ENCODE results near the gene PIN1.

PIN1 gene

GRCh38 chr19:9865732-9866501, 30.8 kb downstream of the PIN1 start:
- in situ Hi-C loops (cut with HindIII; ENCODE audit: low sequenced_read_pairs), result no loop called here
- no peak overlapping the region for H3K4me3 ChIP-seq (ENCODE audit: low read depth, low read length)
- DNase-seq (ENCODE audit: low read depth, low spot score), result no peak
- TF ChIP-seq CTCF (IDR thresholded peaks at IDR 0.05; ENCODE audit: low read depth, low read length), result no peak

GRCh38 chr19:9868983-9869617, 34.0 kb downstream of the PIN1 start:
- TF ChIP-seq CTCF (IDR thresholded peaks at IDR 0.05; ENCODE audit: low read depth, low read length), result no peak
- no peak overlapping the region for H3K4me3 ChIP-seq (ENCODE audit: low read depth, low read length)
- in situ Hi-C loops (cut with HindIII; ENCODE audit: low sequenced_read_pairs), result no loop called here
- no peak for DNase-seq (ENCODE audit: low read depth, low spot score)

GRCh38 chr19:9871626-9872338, 36.7 kb downstream of the PIN1 start:
- H3K4me3 ChIP-seq (ENCODE audit: low read depth, low read length), result no peak overlapping the region
- no peak for DNase-seq (ENCODE audit: low read depth, low spot score)
- TF ChIP-seq CTCF (IDR thresholded peaks at IDR 0.05; ENCODE audit: low read depth, low read length), result no peak
- in situ Hi-C loops (cut with HindIII; ENCODE audit: low sequenced_read_pairs), result no loop called here

GRCh38 chr19:9872618-9873242, 37.6 kb downstream of the PIN1 start:
- in situ Hi-C loops (cut with HindIII; ENCODE audit: low sequenced_read_pairs), result no loop called here
- TF ChIP-seq CTCF (IDR thresholded peaks at IDR 0.05; ENCODE audit: low read depth, low read length), result no peak
- H3K4me3 ChIP-seq (ENCODE audit: low read depth, low read length), result no peak overlapping the region
- DNase-seq (ENCODE audit: low read depth, low spot score), result no peak

- H3K4me3 ChIP-seq (ENCODE audit: low read depth, low read length), result no peak overlapping the region
- in situ Hi-C loops (cut with HindIII; ENCODE audit: low sequenced_read_pairs), result no loop called here
- TF ChIP-seq CTCF (IDR thresholded peaks at IDR 0.05; ENCODE audit: low read depth, low read length), result no peak
- DNase-seq (ENCODE audit: low read depth, low spot score), result no peak
These were observed 40.0 kb downstream of the PIN1 start for GRCh38 chr19:9875031-9875627.

GRCh38 chr19:9875796-9876195, 40.7 kb downstream of the PIN1 start:
- DNase-seq (ENCODE audit: low read depth, low spot score), result no peak
- no peak overlapping the region for H3K4me3 ChIP-seq (ENCODE audit: low read depth, low read length)
- in situ Hi-C loops (cut with HindIII; ENCODE audit: low sequenced_read_pairs), result no loop called here
- no peak for TF ChIP-seq CTCF (IDR thresholded peaks at IDR 0.05; ENCODE audit: low read depth, low read length)

Measured in astrocyte of the spinal cord (primary cell).